Activated T-helper 9 cell treated with anti-CD3 and anti-CD28 coated beads, Interleukin-2, amount 50 U/mL, for 16 hours (primary cell): ENCODE data around the gene MXRA8.
A peak's percentile ranks its signal among the peaks of the same experiment; 100 is the strongest.

Experiments used
- DNase-seq: peaks from one replicate; pipeline ENCODE4 v3.0.0-alpha.2; 2020; ENCODE audit warnings: low read depth

MXRA8 gene

DNA sequence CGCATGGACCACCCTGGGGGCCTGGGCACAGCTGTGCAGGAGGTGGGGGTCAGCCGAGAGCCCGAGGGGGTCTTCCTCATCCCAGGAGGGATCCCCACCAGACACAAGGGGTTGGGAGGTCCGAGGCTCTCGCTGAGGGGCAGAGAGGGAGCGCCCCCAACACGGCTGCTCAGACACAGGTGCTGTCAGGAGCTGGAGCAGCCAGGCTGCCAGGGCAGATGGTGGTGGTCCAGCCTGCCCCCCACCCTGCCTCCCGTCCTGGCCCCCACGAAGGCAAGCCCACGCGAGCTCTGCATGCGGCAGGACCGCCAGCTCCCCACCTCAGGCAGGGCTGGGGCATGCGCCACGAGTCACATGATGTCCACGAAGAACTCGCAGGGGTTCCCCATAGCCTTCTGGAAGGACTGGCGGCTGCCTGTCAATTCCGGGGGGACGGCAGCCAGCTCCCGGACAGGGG lies 22.5 kb downstream of the MXRA8 start:
- no peak for DNase-seq

- DNase-seq = no peak
These were observed 23.1 kb downstream of the MXRA8 start for GRCh38 chr1:1335283-1335682.

DNA sequence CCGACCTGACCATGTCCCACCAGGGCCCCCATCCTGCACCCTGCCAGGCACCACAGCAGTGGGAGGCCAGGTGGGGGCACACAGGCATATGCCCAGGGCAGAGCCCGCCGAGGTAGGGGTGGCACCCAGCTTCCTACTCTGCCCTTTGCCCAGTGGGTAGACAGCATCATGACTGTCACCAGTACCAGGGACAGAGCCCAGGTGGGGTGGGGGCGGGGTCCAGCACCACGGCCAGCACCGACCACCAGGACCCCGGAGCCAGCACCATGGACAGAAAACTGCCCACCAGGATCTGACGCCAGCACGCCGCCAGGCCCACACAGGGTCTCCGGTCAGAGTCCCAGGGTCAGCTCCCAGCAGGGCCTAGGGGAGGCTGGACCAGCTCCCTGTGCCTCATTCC lies 23.5 kb downstream of the MXRA8 start:
- DNase-seq = no peak

- DNase-seq = no peak
These were observed 24.7 kb downstream of the MXRA8 start for GRCh38 chr1:1333551-1334241.

GRCh38 chr1:1332774-1333480 lies 25.4 kb downstream of the MXRA8 start:
- no peak for DNase-seq

DNA sequence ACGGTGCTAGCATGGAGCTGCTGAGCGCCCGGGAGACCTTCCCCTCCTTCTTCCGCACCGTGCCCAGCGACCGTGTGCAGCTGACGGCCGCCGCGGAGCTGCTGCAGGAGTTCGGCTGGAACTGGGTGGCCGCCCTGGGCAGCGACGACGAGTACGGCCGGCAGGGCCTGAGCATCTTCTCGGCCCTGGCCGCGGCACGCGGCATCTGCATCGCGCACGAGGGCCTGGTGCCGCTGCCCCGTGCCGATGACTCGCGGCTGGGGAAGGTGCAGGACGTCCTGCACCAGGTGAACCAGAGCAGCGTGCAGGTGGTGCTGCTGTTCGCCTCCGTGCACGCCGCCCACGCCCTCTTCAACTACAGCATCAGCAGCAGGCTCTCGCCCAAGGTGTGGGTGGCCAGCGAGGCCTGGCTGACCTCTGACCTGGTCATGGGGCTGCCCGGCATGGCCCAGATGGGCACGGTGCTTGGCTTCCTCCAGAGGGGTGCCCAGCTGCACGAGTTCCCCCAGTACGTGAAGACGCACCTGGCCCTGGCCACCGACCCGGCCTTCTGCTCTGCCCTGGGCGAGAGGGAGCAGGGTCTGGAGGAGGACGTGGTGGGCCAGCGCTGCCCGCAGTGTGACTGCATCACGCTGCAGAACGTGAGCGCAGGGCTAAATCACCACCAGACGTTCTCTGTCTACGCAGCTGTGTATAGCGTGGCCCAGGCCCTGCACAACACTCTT lies 26.2 kb downstream of the MXRA8 start:
- no peak for DNase-seq

DNA sequence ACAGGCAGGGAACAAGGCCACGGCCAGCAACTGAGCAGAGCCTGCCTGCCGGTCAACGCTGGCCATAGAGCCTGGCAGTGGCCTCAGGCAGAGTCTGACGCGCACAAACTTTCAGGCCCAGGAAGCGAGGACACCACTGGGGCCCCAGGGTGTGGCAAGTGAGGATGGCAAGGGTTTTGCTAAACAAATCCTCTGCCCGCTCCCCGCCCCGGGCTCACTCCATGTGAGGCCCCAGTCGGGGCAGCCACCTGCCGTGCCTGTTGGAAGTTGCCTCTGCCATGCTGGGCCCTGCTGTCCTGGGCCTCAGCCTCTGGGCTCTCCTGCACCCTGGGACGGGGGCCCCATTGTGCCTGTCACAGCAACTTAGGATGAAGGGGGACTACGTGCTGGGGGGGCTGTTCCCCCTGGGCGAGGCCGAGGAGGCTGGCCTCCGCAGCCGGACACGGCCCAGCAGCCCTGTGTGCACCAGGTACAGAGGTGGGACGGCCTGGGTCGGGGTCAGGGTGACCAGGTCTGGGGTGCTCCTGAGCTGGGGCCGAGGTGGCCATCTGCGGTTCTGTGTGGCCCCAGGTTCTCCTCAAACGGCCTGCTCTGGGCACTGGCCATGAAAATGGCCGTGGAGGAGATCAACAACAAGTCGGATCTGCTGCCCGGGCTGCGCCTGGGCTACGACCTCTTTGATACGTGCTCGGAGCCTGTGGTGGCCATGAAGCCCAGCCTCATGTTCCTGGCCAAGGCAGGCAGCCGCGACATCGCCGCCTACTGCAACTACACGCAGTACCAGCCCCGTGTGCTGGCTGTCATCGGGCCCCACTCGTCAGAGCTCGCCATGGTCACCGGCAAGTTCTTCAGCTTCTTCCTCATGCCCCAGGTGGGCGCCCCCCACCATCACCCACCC lies 27.0 kb downstream of the MXRA8 start, which contains the start of gene TAS1R3:
TSS of gene TAS1R3 (plus strand) at position 213 of the 898 bp plus-strand sequence. CDS start at position 279, 66 bp downstream.
- DNase-seq = no peak

GRCh38 chr1:1330366-1331067 lies 27.8 kb downstream of the MXRA8 start:
- no peak for DNase-seq

- no peak for DNase-seq
These were observed 28.8 kb downstream of the MXRA8 start for GRCh38 chr1:1329304-1330210.

DNA sequence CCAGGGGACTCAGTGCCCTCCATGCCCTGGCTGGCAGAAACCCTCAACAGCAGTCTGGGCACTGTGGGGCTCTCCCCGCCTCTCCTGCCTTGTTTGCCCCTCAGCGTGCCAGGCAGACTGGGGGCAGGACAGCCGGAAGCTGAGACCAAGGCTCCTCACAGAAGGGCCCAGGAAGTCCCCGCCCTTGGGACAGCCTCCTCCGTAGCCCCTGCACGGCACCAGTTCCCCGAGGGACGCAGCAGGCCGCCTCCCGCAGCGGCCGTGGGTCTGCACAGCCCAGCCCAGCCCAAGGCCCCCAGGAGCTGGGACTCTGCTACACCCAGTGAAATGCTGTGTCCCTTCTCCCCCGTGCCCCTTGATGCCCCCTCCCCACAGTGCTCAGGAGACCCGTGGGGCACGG lies 30.1 kb downstream of the MXRA8 start:
- DNase-seq = no peak

DNA sequence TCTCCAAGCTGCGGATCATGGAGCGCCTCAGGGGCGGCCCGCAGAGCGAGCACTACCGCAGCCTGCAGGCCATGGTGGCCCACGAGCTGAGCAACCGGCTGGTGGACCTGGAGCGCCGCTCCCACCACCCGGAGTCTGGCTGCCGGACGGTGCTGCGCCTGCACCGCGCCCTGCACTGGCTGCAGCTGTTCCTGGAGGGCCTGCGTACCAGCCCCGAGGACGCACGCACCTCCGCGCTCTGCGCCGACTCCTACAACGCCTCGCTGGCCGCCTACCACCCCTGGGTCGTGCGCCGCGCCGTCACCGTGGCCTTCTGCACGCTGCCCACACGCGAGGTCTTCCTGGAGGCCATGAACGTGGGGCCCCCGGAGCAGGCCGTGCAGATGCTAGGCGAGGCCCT lies 31.1 kb downstream of the MXRA8 start:
- no peak for DNase-seq

DNA sequence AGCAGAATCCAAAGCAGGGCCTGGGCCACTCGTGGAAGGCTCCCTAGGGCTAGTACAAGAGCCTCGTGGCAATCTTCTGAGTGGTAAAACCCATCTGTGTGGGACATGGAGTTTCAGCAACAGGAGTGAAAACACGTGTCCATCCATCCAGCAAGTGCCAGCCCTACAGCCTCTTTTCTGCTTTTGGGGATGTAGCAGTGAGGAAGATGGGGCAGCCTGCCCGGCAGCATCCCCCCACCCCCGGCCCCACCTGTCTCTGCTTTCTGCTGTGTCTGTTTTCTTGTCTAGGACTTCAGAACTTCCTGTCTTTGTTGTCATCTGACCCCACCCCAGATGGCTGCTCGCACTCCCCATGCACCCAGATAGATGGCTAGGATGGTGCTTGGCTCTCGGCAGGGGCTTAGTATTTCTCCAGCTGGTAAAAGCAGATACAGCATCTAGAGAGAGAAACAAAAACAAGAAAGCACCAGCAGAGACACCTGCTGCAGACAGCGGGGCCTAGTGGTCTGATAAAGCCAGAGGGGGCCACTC lies 32.2 kb downstream of the MXRA8 start:
- no peak for DNase-seq

- DNase-seq = no peak
These were observed 32.9 kb downstream of the MXRA8 start for GRCh38 chr1:1325288-1326074.

- peak; percentile 95 for DNase-seq
These were observed 33.6 kb downstream of the MXRA8 start, which contains the start of the genes CPTP and INTS11 for GRCh38 chr1:1324524-1325287. CPTP (plus strand) TSS chr1:1324802; CDS start chr1:1326911, 2,109 bp downstream. INTS11 (minus strand) TSS chr1:1324660; CDS start chr1:1324608, 52 bp downstream.

GRCh38 chr1:1324084-1324523 lies 34.3 kb downstream of the MXRA8 start:
- DNase-seq = no peak

GRCh38 chr1:1322952-1323351 lies 35.4 kb downstream of the MXRA8 start:
- DNase-seq = no peak

DNA sequence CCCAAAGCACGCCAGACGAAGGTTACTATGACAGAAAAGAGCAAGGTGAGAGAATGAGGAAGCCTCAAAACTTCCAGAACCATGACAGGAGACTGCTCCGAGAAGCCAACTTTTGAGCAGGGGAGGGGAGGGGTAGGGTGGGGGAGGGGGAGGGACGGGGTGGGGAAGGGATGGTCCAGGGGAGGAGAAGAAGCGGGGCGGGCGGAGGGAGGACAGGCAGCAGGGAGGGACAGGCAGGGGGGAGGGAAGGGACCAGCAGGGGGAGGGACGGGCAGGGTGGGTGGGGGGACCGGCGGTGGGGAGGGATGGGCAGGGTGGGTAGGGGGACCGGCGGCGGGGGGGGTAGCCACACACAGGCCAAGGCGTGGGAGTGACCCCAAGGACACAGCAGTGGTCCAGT lies 35.9 kb downstream of the MXRA8 start:
- no peak for DNase-seq

GRCh38 chr1:1321477-1321876 lies 36.9 kb downstream of the MXRA8 start:
- DNase-seq = no peak
